ENCODE results near the gene RABEP1.
"Not testable (repeated sequence)": the region's sequence is repeated elsewhere in the genome, so short reads cannot be mapped to it uniquely, and the experiment has no call there.

The RABEP1 gene

DNA sequence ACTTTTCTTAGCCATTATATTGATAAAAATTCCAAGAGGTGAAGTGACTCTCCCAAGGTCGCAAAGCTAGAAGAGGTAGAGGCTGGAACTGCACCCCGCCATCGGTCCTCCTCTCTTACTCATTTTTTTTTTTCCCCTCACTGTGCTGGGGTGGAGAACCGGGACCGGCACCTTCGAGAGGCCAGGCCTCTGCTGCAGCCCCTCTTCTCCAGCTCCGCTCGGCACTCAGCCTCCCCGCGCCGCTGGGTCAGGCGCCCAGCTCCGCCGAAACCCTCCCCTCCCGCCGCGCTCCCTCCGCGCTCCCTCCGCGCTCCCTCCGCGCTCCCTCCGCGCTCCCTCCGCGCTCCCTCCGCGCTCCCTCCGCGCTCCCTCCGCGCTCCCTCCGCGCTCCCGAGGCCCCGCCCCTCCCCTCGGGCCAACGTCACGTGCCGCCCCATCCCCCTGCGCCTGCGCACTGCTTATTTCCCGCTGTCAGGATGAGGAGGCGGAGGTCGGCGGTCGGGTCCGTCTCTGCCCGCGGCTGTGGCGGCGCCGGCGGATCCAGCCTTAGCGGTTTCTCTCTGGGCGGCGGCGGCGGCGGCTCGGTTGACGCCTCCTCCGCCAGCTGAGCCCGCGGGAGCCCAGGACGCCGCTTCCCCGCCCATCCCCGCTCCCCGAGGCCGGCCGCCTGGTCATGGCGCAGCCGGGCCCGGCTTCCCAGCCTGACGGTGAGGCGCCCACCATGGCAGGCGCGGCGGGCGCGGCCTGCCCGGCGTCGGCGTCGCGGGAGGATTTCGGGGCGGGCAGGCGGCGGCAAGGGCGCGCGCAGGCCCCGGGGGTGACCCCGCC is at the start of gene RABEP1:
Gene RABEP1, plus strand, starts transcription at position 471 of the 828 bp plus-strand sequence. Its CDS starts 203 bp downstream, at position 674.
- peak; percentile 89 for DNase-seq (ENCODE audit: low spot score)

GRCh38 chr17:5233492-5233891 is 48.6 kb upstream of the RABEP1 start:
- not testable (repeated sequence) for DNase-seq (ENCODE audit: low spot score)

DNA sequence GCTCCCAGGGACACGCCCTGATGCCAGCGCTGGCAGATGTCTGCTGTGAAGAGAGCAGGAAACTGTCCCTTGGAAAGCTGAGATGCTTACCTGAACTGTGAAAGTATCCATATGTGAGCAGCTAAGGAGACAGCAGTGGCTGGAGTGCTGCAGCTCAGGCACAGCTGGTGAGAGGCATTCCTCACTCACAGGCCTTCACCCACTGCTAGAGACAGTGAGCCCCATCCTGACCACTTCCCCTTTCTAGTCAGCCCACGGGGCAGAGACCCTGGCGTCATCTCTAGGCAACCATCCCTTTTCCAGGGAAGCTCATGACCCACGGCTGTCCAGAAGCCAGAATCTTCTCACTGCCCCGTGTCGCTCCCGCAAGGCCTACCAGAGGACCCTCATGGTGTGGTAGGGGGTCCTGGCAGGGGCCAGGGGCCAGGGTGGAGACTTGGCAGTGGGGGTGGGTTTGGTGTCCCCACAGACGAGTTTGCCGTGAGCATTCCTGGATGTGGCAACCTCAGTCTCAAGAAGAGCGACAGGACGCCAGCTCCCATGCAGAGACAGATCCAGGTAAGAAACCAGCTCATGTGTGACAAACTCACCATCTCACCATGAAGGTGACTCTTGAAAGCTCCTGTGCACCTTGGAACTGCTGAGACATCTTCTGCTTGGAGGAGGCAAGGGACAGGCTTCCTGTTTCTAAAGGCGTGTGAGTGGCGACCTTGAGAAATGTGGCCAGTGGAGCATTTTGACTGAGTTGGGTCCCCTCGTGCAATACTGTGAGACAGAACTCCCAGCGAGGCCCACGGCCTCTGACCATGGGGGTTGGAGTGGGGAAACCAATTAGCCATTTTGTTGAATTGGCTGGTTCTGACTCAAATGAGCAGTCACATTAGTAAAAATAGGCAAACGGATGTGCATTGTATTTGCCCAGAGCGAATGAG is 47.2 kb upstream of the RABEP1 start, which contains the start of gene SCIMP:
Gene SCIMP, minus strand, starts transcription at position 216 of the 932 bp plus-strand sequence. Its CDS starts 105 bp downstream, at position 111.
- peak; percentile 65 for DNase-seq (ENCODE audit: low spot score)

DNA sequence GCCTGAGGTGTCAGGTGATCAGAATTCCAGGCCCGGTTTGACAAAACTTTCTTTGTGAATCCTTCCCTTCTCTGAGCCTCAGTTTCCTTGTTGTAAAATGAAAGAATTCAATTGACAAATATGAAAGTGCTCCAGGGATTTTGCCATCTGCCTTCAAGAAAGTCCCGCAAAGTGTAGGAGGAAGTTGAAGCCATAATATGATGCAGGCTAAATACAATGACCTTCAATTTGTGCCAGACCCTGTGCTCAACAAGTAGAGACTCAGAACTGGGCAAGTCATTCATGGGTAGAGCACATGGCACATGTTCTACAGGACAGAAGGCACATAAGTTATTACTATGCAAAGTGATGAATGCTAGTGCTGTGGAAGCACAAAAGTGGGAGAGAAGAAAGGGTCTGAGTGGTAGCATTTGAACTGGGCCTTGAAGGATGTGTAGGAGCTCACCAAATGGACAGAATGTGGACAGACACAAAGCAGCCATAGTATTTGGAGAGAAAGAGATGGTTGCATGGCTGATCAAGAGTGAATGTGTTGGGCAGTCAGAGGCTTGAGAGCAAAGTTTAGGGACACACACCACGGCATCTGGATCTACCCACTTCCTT is 45.0 kb upstream of the RABEP1 start:
- no peak for DNase-seq (ENCODE audit: low spot score)

DNA sequence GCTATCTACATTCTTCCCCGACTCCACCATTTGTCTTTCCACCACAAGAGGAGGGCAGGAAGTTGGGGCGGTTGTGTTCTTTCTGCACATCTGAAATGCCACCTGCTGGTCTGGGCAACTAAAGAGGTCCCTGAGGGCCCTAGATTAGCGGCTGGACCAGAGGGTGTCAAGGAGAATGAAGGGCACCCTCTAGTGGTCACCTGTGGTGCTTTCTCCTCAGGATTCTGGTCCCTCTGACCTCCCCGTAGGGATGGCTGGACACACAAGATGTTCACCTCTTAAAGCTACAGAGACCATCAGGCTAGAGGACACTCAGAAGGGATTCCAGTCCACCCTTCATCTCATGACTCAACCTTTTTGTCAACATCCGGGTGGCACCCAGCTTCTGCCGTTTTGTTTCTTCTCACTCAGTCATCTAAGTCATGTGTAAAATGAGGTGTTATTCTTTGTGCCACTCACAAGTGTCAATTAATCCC is 44.5 kb upstream of the RABEP1 start:
- peak; percentile 46 for DNase-seq (ENCODE audit: low spot score)

DNA sequence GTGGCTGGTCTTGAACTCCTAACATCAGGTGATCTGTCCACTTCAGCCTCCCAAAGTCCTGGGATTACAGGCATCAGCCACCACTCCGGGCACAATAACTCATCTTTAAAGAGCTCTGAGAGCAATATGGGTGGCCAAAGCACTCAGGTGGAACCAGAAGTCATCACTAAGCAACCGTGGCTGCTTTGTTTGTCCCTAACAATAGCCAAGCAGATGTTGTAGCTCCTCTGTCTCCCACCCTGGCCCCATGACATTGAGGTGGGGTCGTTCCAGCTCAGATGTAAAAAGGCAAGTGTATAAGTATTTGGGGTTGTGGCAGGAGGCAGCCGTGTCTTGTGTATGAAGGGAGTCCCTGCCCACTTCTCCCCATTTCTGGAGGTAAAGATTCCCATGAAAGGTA is 43.8 kb upstream of the RABEP1 start:
- no peak for DNase-seq (ENCODE audit: low spot score)

DNA sequence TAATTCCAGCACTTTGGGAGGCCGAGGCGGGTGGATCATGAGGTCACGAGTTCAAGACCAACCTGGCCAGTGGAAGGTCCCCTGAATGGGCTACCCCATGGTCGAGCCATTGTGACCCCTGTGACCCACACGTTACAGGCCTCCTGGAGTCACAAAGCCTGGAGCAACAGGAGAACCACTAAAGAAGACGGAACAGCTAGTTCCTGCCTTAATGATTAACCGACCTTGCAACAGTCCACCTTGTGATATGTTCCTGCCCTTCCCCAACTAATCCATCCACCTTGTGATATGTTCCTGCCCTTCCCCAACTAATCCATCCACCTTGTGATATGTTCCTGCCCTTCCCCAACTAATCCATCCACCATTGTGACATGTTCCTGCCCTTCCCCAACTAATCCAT is 42.3 kb upstream of the RABEP1 start:
- DNase-seq (ENCODE audit: low spot score), result not testable (repeated sequence)

- no peak for DNase-seq (ENCODE audit: low spot score)
Measured at GRCh38 chr17:5241861-5242671, 40.0 kb upstream of the RABEP1 start.

GRCh38 chr17:5247621-5248020 is 34.5 kb upstream of the RABEP1 start:
- DNase-seq (ENCODE audit: low spot score), result no peak

- no peak for DNase-seq (ENCODE audit: low spot score)
Measured at GRCh38 chr17:5248821-5249479, 33.1 kb upstream of the RABEP1 start.

DNA sequence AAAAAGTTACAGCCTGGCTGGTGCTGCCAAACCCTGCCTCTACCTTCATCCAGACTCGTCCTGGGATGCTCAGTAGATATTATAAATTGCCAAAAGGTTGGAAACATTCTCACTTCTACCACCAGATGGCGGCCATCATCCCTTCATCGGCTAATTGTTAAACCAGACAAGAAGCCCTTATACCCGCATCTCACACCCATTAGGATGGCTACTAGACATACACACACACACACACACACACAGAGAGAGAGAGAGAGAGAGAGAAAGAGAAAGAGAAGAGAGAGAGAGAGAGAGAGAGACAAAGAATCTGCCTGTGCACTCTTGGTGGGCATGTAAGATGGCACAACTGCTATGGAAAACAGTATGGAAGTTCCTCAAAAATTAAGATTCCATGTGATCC is 32.5 kb upstream of the RABEP1 start:
- DNase-seq (ENCODE audit: low spot score), result peak; percentile 88

DNA sequence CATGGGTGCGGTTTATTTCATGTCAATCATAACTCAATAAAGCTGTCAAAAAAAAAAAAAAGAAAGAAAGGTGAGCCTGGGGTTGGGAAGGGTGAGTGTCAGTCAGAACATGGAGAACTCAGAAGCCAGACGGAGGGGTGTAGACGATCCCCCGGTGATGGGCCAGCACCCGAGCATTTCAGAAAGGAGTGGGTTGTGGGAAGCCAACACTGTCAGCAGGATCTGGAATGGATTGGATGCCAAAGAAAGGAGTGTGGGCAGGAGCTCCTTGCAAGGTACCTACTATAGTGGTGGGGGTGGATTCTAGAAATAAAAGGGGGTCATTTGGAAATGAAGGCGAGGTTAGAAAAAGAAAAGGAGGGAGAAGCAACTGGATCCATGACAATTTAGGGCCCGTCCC is 27.7 kb upstream of the RABEP1 start:
- DNase-seq (ENCODE audit: low spot score), result no peak

DNA sequence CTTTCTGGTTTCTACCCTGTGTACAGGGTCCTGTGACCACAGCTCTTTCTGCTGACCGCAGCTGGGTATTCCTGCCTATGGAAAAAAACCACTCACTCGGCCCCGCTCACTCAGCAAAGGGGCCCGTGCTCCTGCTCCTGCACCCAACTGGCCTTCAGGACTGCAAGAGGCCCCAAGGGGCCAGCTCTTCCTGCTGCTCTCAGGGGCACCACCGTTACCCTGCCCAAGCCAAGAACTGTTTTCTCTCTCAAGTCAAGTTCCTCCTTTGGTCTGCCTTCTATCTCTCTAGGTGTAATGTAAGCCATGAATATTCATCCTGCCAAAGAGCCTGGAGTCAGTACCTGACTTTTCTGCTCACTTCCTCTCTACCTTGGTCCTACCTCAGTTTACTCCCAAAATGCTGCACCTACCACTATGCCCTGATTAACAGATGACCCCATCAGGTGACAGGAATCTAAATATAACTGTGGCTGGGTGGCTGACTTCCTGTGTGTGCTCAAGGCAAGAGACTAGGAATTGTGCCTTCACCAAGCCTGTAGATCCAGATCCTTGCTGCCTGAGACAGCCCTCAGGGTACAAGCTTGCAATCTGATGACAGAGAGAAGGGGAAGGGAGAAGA is 27.1 kb upstream of the RABEP1 start:
- DNase-seq (ENCODE audit: low spot score), result peak; percentile 32

DNA sequence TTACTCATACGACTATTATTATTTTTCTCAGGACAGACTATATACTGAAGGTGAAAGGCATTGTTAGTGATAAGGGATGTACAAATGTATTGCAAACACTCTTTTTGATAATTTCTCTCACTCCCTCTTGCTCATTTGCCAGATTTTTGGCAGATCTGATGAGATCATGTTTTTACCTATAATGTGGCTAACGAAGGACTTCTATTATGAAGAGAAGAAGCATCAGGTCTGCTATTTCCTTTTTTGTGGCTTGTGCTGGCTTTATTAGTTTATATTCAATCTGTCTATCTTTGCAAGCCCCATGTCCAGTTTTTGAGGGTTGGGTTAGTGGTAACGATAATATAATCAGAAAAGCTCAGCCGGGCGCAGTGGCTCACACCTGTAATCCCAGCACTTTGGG is 25.0 kb upstream of the RABEP1 start:
- no peak for DNase-seq (ENCODE audit: low spot score)

GRCh38 chr17:5260542-5260941 is 21.5 kb upstream of the RABEP1 start:
- no peak for DNase-seq (ENCODE audit: low spot score)

DNA sequence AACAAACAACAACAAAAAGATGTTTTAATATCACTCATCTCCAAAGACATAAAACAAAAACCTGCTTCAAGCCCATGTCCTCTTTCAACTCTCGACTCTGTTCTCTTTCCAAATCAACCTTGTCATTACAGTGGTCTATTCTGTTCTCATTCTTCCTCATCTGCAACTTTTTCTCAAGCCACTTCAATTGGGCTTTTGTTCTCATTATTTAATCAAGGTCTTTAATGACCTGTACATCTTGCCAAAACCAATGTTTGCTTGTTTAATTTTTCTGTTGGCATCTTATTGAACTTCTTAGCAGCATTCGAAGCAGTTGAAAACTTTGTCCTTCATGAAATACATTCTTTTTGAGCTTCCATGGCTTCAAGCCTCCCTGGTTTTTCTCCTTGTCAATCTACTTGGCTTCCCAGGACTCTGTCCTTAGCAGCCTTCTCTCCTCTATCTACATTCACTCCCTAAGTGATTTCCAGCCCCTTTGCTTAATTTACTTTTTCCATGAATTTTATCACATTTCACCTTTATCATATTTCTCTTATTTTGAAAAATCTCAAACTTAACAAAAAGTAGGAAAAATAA is 19.6 kb upstream of the RABEP1 start:
- DNase-seq (ENCODE audit: low spot score), result no peak

GRCh38 chr17:5263441-5263840 is 18.6 kb upstream of the RABEP1 start:
- DNase-seq (ENCODE audit: low spot score), result no peak

GRCh38 chr17:5264893-5265292 is 17.2 kb upstream of the RABEP1 start:
- no peak for DNase-seq (ENCODE audit: low spot score)

DNA sequence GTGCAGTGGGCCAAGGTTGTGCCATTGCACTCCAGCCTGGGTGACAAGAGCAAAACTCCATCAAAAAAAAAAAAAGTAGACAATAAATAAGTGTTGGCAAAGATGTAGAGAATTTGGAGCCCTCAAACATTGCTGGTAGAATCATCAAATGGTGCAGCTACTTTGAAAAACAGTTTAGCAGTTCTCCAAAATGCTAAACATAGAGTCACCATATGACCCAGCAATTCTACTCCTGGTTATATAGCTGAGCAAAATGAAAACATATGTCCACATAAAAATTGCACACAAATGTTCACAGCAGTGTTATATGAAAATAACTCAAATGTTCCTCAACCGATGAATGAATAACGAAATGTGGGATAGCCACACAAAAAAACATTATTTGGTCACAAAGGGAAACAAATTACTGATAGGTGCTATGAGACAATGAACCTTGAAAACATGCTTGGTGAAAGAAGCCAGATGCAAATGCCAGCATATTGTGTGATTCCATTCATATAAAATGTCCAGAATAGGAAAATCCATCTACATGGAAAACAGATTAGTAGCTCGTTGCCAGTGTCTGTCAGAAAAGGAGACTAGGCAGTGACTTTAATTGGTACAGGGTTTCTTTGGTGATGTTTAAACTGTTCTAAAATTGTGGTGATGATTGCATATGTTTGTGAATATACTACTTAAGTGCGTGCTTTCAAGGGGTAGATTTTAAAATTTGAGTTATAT is 12.7 kb upstream of the RABEP1 start:
- DNase-seq (ENCODE audit: low spot score), result no peak

Measured in Ammon's horn (tissue), 1 donor.